ENCODE measurements around the gene USP53.

USP53 gene

GRCh38 chr4:119240568-119240967 is 28.1 kb downstream of the USP53 start:
- Histone ChIP-seq H3K36me3 (replicated peaks; ENCODE audit: insufficient read depth, low read length) (peaks cover 5% of the 10 kb centered on the region; the same call in 1 of the 2 replicates), H3K27me3 (replicated peaks; ENCODE audit: insufficient read depth, low read length) (no peaks in the 10 kb centered on the region), H3K9me3 (replicated peaks; ENCODE audit: insufficient read depth, low read length) (no peaks in the 10 kb centered on the region), H2AFZ (ENCODE audit: low read length) (no peak overlapping the region), H3K27ac (ENCODE audit: low read length) (no peak overlapping the region), H3K9me2 (replicated peaks; ENCODE audit: insufficient read depth, low read length) (no peaks in the 10 kb centered on the region), H3K79me2 (ENCODE audit: low read length) (peaks cover 16% of the 10 kb centered on the region), H3K4me3 (ENCODE audit: low read length) (no peak overlapping the region), H3K4me2 (ENCODE audit: low read depth, low read length) (no peak overlapping the region), H3F3A (ENCODE audit: insufficient read depth, low read length) (peaks cover 4% of the 10 kb centered on the region; the same call in 1 of the 2 replicates), H3K9ac (ENCODE audit: low read length) (no peak overlapping the region), H3K4me1 (ENCODE audit: low read length) (peaks cover 16% of the 10 kb centered on the region), H4K20me1 (ENCODE audit: insufficient read depth, low read length) (no peaks in the 10 kb centered on the region)
- no peak for DNase-seq
- TF ChIP-seq EZH2 (optimal IDR thresholded peaks at IDR 0.05; ENCODE audit: low read depth, low read length) (no peak), EZH2phosphoT487 (IDR thresholded peaks at IDR 0.05; ENCODE audit: low read length) (no peak)

GRCh38 chr4:119242417-119242816 is 29.9 kb downstream of the USP53 start:
- no peak for DNase-seq

GRCh38 chr4:119243868-119244267 is 31.4 kb downstream of the USP53 start:
- Histone ChIP-seq H3K79me2 (ENCODE audit: low read length) (0 out of 2 replicates have a peak, but pooled peaks cover 9% of the 10 kb centered on the region), H3K4me3 (ENCODE audit: low read length) (no peak overlapping the region), H3F3A (ENCODE audit: insufficient read depth, low read length) (no peaks in the 10 kb centered on the region), H2AFZ (ENCODE audit: low read length) (no peak overlapping the region), H3K9me3 (replicated peaks; ENCODE audit: insufficient read depth, low read length) (no peaks in the 10 kb centered on the region), H3K9ac (ENCODE audit: low read length) (no peak overlapping the region), H3K36me3 (replicated peaks; ENCODE audit: insufficient read depth, low read length) (peaks cover 6% of the 10 kb centered on the region; the same call in 1 of the 2 replicates), H3K9me2 (replicated peaks; ENCODE audit: insufficient read depth, low read length) (no peaks in the 10 kb centered on the region), H3K4me2 (ENCODE audit: low read depth, low read length) (no peak overlapping the region), H4K20me1 (ENCODE audit: insufficient read depth, low read length) (no peaks in the 10 kb centered on the region), H3K4me1 (ENCODE audit: low read length) (peaks cover 4% of the 10 kb centered on the region; the same call in 1 of the 2 replicates), H3K27ac (ENCODE audit: low read length) (no peak overlapping the region), H3K27me3 (replicated peaks; ENCODE audit: insufficient read depth, low read length) (no peaks in the 10 kb centered on the region)
- no peak for DNase-seq
- TF ChIP-seq EZH2phosphoT487 (IDR thresholded peaks at IDR 0.05; ENCODE audit: low read length): no peak

More at GRCh38 chr4:119242417-119242816, 29.9 kb downstream of the USP53 start:
- Histone ChIP-seq H3K79me2 (ENCODE audit: low read length) (0 out of 2 replicates have a peak, but pooled peaks cover 16% of the 10 kb centered on the region), H3K36me3 (replicated peaks; ENCODE audit: insufficient read depth, low read length) (peaks cover 6% of the 10 kb centered on the region; the same call in 1 of the 2 replicates), H3K27ac (ENCODE audit: low read length) (no peak overlapping the region), H3K9me3 (replicated peaks; ENCODE audit: insufficient read depth, low read length) (no peaks in the 10 kb centered on the region), H3K9ac (ENCODE audit: low read length) (no peak overlapping the region), H3K4me2 (ENCODE audit: low read depth, low read length) (no peak overlapping the region), H4K20me1 (ENCODE audit: insufficient read depth, low read length) (no peaks in the 10 kb centered on the region), H3K27me3 (replicated peaks; ENCODE audit: insufficient read depth, low read length) (no peaks in the 10 kb centered on the region), H3F3A (ENCODE audit: insufficient read depth, low read length) (peaks cover 4% of the 10 kb centered on the region; the same call in 1 of the 2 replicates), H3K4me1 (ENCODE audit: low read length) (peaks cover 15% of the 10 kb centered on the region), H3K4me3 (ENCODE audit: low read length) (no peak overlapping the region), H2AFZ (ENCODE audit: low read length) (no peak overlapping the region), H3K9me2 (replicated peaks; ENCODE audit: insufficient read depth, low read length) (no peaks in the 10 kb centered on the region)
- TF ChIP-seq CTCF (IDR thresholded peaks at IDR 0.05; ENCODE audit: low read length) (no peak), EZH2 (optimal IDR thresholded peaks at IDR 0.05; ENCODE audit: low read depth, low read length) (no peak), EZH2phosphoT487 (IDR thresholded peaks at IDR 0.05; ENCODE audit: low read length) (no peak)

DNA sequence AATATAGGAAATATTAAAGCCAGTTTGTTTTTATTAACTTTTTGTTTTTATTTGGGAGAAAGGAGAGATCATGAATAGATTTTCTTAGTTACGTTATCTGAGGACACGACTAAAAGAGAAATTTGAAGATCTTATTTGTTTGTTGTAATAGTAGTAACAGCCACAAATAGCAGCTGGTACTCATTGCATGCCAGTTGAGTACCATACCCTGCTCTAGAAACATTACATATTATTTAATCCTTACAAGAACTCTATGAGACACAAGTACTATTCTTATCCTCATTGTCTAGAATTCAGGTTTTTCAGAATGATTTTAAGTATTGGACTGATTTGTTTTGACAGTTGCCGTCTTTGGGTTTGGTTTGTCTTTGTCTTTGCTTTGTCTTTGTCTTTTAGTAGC is 31.8 kb downstream of the USP53 start:
- H3K9ac ChIP-seq (ENCODE audit: low read length): no peak overlapping the region
- H3K9me2 ChIP-seq (replicated peaks; ENCODE audit: insufficient read depth, low read length): no peaks in the 10 kb centered on the region
- no peaks in the 10 kb centered on the region for H4K20me1 ChIP-seq (ENCODE audit: insufficient read depth, low read length)
- no peak for DNase-seq
- peaks cover 6% of the 10 kb centered on the region; the same call in 1 of the 2 replicates for H3K36me3 ChIP-seq (replicated peaks; ENCODE audit: insufficient read depth, low read length)
- no peaks in the 10 kb centered on the region for H3K27me3 ChIP-seq (replicated peaks; ENCODE audit: insufficient read depth, low read length)
- no peak overlapping the region for H3K27ac ChIP-seq (ENCODE audit: low read length)
- no peak overlapping the region for H2AFZ ChIP-seq (ENCODE audit: low read length)
- TF ChIP-seq EZH2 (optimal IDR thresholded peaks at IDR 0.05; ENCODE audit: low read depth, low read length) (no peak), EZH2phosphoT487 (IDR thresholded peaks at IDR 0.05; ENCODE audit: low read length) (no peak), CTCF (IDR thresholded peaks at IDR 0.05; ENCODE audit: low read length) (no peak)
- no peaks in the 10 kb centered on the region for H3F3A ChIP-seq (ENCODE audit: insufficient read depth, low read length)
- H3K9me3 ChIP-seq (replicated peaks; ENCODE audit: insufficient read depth, low read length): no peaks in the 10 kb centered on the region
- H3K79me2 ChIP-seq (ENCODE audit: low read length): 0 out of 2 replicates have a peak, but pooled peaks cover 9% of the 10 kb centered on the region
- no peak overlapping the region for H3K4me2 ChIP-seq (ENCODE audit: low read depth, low read length)
- no peak overlapping the region for H3K4me3 ChIP-seq (ENCODE audit: low read length)
- H3K4me1 ChIP-seq (ENCODE audit: low read length): peaks cover 4% of the 10 kb centered on the region; the same call in 1 of the 2 replicates

Measured in MM.1S (cell line).